K562 (cell line): ENCODE results near the gene FAM50B. TPM values are rescaled to one million over a fixed set of nuclear protein-coding genes. Genes with fewer than 3 reads are reported as not detected.
A peak's percentile ranks its signal among the peaks of the same experiment; 100 is the strongest.

Experiments used
- ATAC-seq: fragments of 200-7000 bp; cut with Tn5 transposase; 3 replicates; pipeline ENCODE4 v1.9.1; 2020; ENCODE audit warnings: moderate library complexity
- BruUV-seq: library from RNA; stranded (reverse); fragments of 400-500 nt; replicated peaks from 2 replicates; lab custom pipeline; 2021; lab: Mats Ljungman, UMichigan
- CTCF ChIA-PET: fragments of 300-600 bp; formaldehyde crosslinking; extraction: SDS; loops from one replicate; lab custom pipeline; 2021; ENCODE audit warnings: low intra/inter-chr PET ratio; lab: Yijun Ruan, JAX
- POLR2A ChIA-PET: fragments of 300-600, 350-650 bp; sonication (Branson Sonifier 250); formaldehyde crosslinking; extraction: SDS; loops from one replicate; lab custom pipeline; 2021; ENCODE audit warnings: antibody characterized with exemption, inconsistent platforms; lab: Yijun Ruan, JAX
- DNase-seq, 4 experiments: peaks; one replicate each; pipeline versions ENCODE4 v3.0.0 to v3.0.0-alpha.2; 2011 to 2018; ENCODE audit warnings: low spot score in 3 of 4, mixed read lengths in 3 of 4; ENCODE audit errors: extremely low read depth in 1 of 4
- FAIRE-seq: peaks from 2 replicates; lab custom pipeline; 2011; peaks lifted over from hg19 to GRCh38; lab: Jason Lieb, UNC
- H2AFZ ChIP-seq: 2 replicates; pipeline ENCODE4 v1.6.0; 2011; ENCODE audit warnings: low read depth, low read length, control low read depth, inconsistent platforms
- H3K27ac ChIP-seq: fragments of 200-600 bp; 3 replicates; pipeline ENCODE4 v1.8.0; 2011; ENCODE audit warnings: low read depth, mild to moderate bottlenecking, control low read depth, inconsistent platforms, low read length, moderate library complexity, mixed read lengths; ENCODE audit errors: extremely low read depth
- H3K27me3 ChIP-seq, 2 experiments: fragments of 300-600 bp in 1 of 2; 2 replicates in 1 of 2; 3 replicates in 1 of 2; pipeline versions ENCODE4 v1.6.0 to v1.8.0; 2011; ENCODE audit warnings: inconsistent platforms in 2 of 2, low read length in 2 of 2, mild to moderate bottlenecking in 1 of 2, mixed read lengths in 1 of 2, moderate library complexity in 1 of 2; ENCODE audit not compliant: control insufficient read depth in 2 of 2, insufficient read depth in 2 of 2
- H3K36me3 ChIP-seq: fragments of 300-600 bp; 3 replicates; pipeline ENCODE4 v1.8.0; 2011; ENCODE audit warnings: mild to moderate bottlenecking, low read length, inconsistent platforms; ENCODE audit not compliant: control insufficient read depth, insufficient read depth
- H3K4me1 ChIP-seq, 2 experiments: fragments of 200-600 bp in 1 of 2; replicated peaks in 1 of 2; 2 replicates in 1 of 2; 3 replicates in 1 of 2; pipeline versions ENCODE4 v1.5.1 to v1.8.0; 2011; ENCODE audit warnings: inconsistent platforms in 2 of 2, low read length in 2 of 2, mild to moderate bottlenecking in 1 of 2, mixed read lengths in 1 of 2, moderate library complexity in 1 of 2; ENCODE audit not compliant: control insufficient read depth in 2 of 2, insufficient read depth in 2 of 2
- H3K4me2 ChIP-seq: 2 replicates; pipeline ENCODE4 v1.6.1; 2011; ENCODE audit warnings: low read length, control low read depth, inconsistent platforms, mixed read lengths; ENCODE audit not compliant: insufficient read depth
- H3K4me3 ChIP-seq: fragments of 200-600 bp; sonication (generic), shearing (Covaris generic); 2 replicates; pipeline ENCODE4 v1.5.1; 2016; ENCODE audit warnings: control low read depth, inconsistent platforms
- H3K79me2 ChIP-seq: fragments of 200-600 bp; 3 replicates; pipeline ENCODE4 v1.8.0; 2011; ENCODE audit warnings: low read length, inconsistent platforms; ENCODE audit not compliant: control insufficient read depth, insufficient read depth
- H3K9ac ChIP-seq, 2 experiments: 2 replicates each; pipeline versions ENCODE4 v1.6.0 to v1.6.1; 2011; ENCODE audit warnings: low read depth in 2 of 2, low read length in 2 of 2, control low read depth in 1 of 2, inconsistent platforms in 1 of 2, mild to moderate bottlenecking in 1 of 2, mixed read lengths in 1 of 2; ENCODE audit not compliant: insufficient read depth in 1 of 2
- H3K9me1 ChIP-seq: one replicate; pipeline ENCODE4 v1.6.0; 2011; ENCODE audit warnings: inconsistent platforms, mild to moderate bottlenecking, low read length, moderate library complexity; ENCODE audit not compliant: control insufficient read depth, insufficient read depth
- H3K9me3 ChIP-seq: replicated peaks from 2 replicates; pipeline ENCODE4 v1.5.1; 2011; ENCODE audit warnings: low read depth, low read length, inconsistent platforms; ENCODE audit not compliant: control insufficient read depth, insufficient read depth
- H4K20me1 ChIP-seq: replicated peaks from 2 replicates; pipeline ENCODE4 v1.6.1; 2011; ENCODE audit warnings: low read length, inconsistent platforms, mixed read lengths; ENCODE audit not compliant: control insufficient read depth, insufficient read depth
- ARID4B ChIP-seq: sonication (generic); formaldehyde crosslinking; IDR thresholded peaks from 2 replicates; pipeline ENCODE4 v1.8.0; 2022; ENCODE audit warnings: mild to moderate bottlenecking, missing genetic modification reagents
- BMI1 ChIP-seq: fragments of 150-350 bp; IDR thresholded peaks from 2 replicates; pipeline ENCODE4 v1.6.1; 2014; ENCODE audit warnings: low read length
- HMBOX1 ChIP-seq: sonication (generic); IDR thresholded peaks from 2 replicates; pipeline ENCODE4 v1.6.1; 2016
- PATZ1 ChIP-seq: fragments of 250-450 bp; sonication (Bioruptor Pico); IDR thresholded peaks from 2 replicates; pipeline ENCODE4 v1.5.0; 2020; ENCODE audit warnings: mild to moderate bottlenecking, borderline replicate concordance
- ZNF121 ChIP-seq: sonication (generic); formaldehyde crosslinking; conservative IDR thresholded peaks from 2 replicates; pipeline ENCODE4 v1.8.0; 2022; ENCODE audit warnings: missing genetic modification reagents
- WGBS: fragments of 100-300 bp; shearing (Covaris generic); methylation state at CpG from one replicate; pipeline ENCODE4 v1.1.6; 2016; ENCODE audit warnings: low coverage, mixed read lengths; ENCODE audit not compliant: insufficient coverage; ENCODE audit errors: missing lambda C conversion rate; 5-methylcytosine and 5-hydroxymethylcytosine counted together
- in situ Hi-C: fragments of 300-500 bp; cut with MboI; formaldehyde crosslinking; loops from 4 replicates; pipeline ENCODE4 v1.15.0; 2018; ENCODE audit warnings: inconsistent platforms, mixed read lengths
- intact Hi-C: fragments of 100-400 bp; cut with micrococcal nuclease; formaldehyde crosslinking; loops from 2 replicates; pipeline ENCODE4 v1.14.2; 2022
- polyA plus RNA-seq, 8 experiments: library from polyadenylated mRNA; depleted of rRNA in 4 of 8; stranded (reverse) in 5 of 8; unstranded in 3 of 8; fragments of >200 nt; fragmentation: Nextera tagmentation in 2 of 8; fragmentation: Illumina TruSeq in 1 of 8; extraction: Ambion mirVana in 2 of 8; extraction: Trizol in 1 of 8; gene quantifications; 2 replicates each; pipeline versions ENCODE4 v1.2.1 to v1.2.3, GENCODE V29; 2011 to 2014; ENCODE audit warnings: inconsistent platforms in 1 of 8, missing spikeins in 1 of 8
- total RNA-seq, 7 experiments: library from RNA; depleted of rRNA in 6 of 7; stranded (reverse); fragments of >200 nt in 6 of 7; fragmentation: Illumina TruSeq in 2 of 7; extraction: Trizol in 2 of 7; gene quantifications; 2 replicates each; pipeline versions ENCODE4 v1.2.1 to v1.2.3, GENCODE V29; 2011 to 2021; ENCODE audit warnings: low replicate concordance in 1 of 7

The FAM50B gene
- total and polyA plus RNA-seq, 9 of the 15 experiments (the other 6 are each of a cell fraction or from before 2014, with no cell fraction given) = 0.09 to 0.16 (median 0.13) TPM; not detected in 6

- ATAC-seq (no peak), DNase-seq (no peak), FAIRE-seq (no peak)
- H3K9ac ChIP-seq = no peak overlapping the region
- H3K36me3 ChIP-seq = no peaks in the 10 kb centered on the region
- H3K27ac ChIP-seq = no peak overlapping the region
- no peaks in the 10 kb centered on the region for H4K20me1 ChIP-seq
- H2AFZ ChIP-seq = no peak overlapping the region
- peaks cover 18 to 68% of the 10 kb centered on the region in 2 experiments for H3K27me3 ChIP-seq
- CTCF ChIA-PET = no interaction called here
- POLR2A ChIA-PET = interaction anchor here (0.6 to 1.2 kb wide), 2 partner anchors 14 to 52 kb away, joined by 5 read pairs; no protein-coding TSS in a partner anchor
- TF ChIP-seq BMI1 (no peak), HMBOX1 (no peak), ARID4B (no peak), PATZ1 (CRISPR knock-in tag) (no peak), ZNF121 (CRISPR knock-in tag) (peak; percentile 39)
- no TSS peak for BruUV-seq
- no peaks in the 10 kb centered on the region for H3K79me2 ChIP-seq
- in situ Hi-C loops (no loop called here), intact Hi-C loops (no loop called here)
- no peaks in the 10 kb centered on the region for H3K9me3 ChIP-seq
- H3K4me3 ChIP-seq = no peak overlapping the region
- H3K9me1 ChIP-seq = no peaks in the 10 kb centered on the region
- WGBS = 8% methylated on average over 1 of the region's 1 CpG
- H3K4me1 ChIP-seq = peaks cover 4 to 10% of the 10 kb centered on the region in 2 experiments; a peak in 2 of 5 replicates
- no peak overlapping the region for H3K4me2 ChIP-seq
Measured at GRCh38 chr6:3809515-3809891, 39.7 kb upstream of the FAM50B start.
